Cortex of kidney (tissue), 1 donor: ENCODE measurements around the gene PRM2.

Experiments used
- DNase-seq: peaks from one replicate; lab custom pipeline; 2025; lab: John Stamatoyannopoulos, UW

The PRM2 gene

GRCh38 chr16:11276143-11276895 is at the start of gene PRM2:
Gene PRM2 (minus strand): TSS chr16:11276480. CDS start chr16:11276370, 110 bp downstream.
- DNase-seq, result no peak

GRCh38 chr16:11325404-11326083 is 49.3 kb upstream of the PRM2 start:
- no peak for DNase-seq

GRCh38 chr16:11323551-11324336 is 47.5 kb upstream of the PRM2 start:
- DNase-seq, result no peak

GRCh38 chr16:11322823-11323222 is 46.5 kb upstream of the PRM2 start:
- no peak for DNase-seq

- no peak for DNase-seq
Observed at GRCh38 chr16:11321662-11322061, 45.4 kb upstream of the PRM2 start.

GRCh38 chr16:11320170-11320569 is 43.9 kb upstream of the PRM2 start:
- no peak for DNase-seq

GRCh38 chr16:11319529-11320146 is 43.4 kb upstream of the PRM2 start:
- no peak for DNase-seq

GRCh38 chr16:11318817-11319216 is 42.5 kb upstream of the PRM2 start:
- no peak for DNase-seq

GRCh38 chr16:11316331-11317015 is 40.2 kb upstream of the PRM2 start:
- DNase-seq, result no peak

- DNase-seq, result no peak
Observed at GRCh38 chr16:11315510-11315909, 39.2 kb upstream of the PRM2 start.

GRCh38 chr16:11314309-11314894 is 38.1 kb upstream of the PRM2 start:
- DNase-seq, result no peak

- DNase-seq, result no peak
Observed at GRCh38 chr16:11313493-11314308, 37.4 kb upstream of the PRM2 start.

- DNase-seq, result no peak
Observed at GRCh38 chr16:11312718-11313492, 36.6 kb upstream of the PRM2 start.

- DNase-seq, result no peak
Observed at GRCh38 chr16:11310997-11311561, 34.8 kb upstream of the PRM2 start.

GRCh38 chr16:11310634-11310977 is 34.3 kb upstream of the PRM2 start:
- no peak for DNase-seq

- no peak for DNase-seq
Observed at GRCh38 chr16:11309895-11310633, 33.8 kb upstream of the PRM2 start.

GRCh38 chr16:11308493-11309283 is 32.4 kb upstream of the PRM2 start:
- no peak for DNase-seq
